ENCODE data around the gene MICB. TPM values are rescaled to one million over a fixed set of nuclear protein-coding genes. Genes with fewer than 3 reads are reported as not detected.

MICB gene
- total and polyA plus RNA-seq, 9 of the 15 experiments (the other 6 are each of a cell fraction or from before 2014, with no cell fraction given), result 13.3 to 34.5 (median 19.8) TPM

- TF ChIP-seq U2AF1 (optimal IDR thresholded peaks at IDR 0.05; ENCODE audit: low read depth, low read length), result no peak
- no peak for TF ChIP-seq ZNF695 (CRISPR knock-in tag; IDR thresholded peaks at IDR 0.05)
- TF ChIP-seq SAFB (IDR thresholded peaks at IDR 0.05; ENCODE audit: borderline replicate concordance, low read depth, low read length), result peak; percentile 84; the same call in 1 of the 2 replicates
- TF ChIP-seq PTRF (tag; IDR thresholded peaks at IDR 0.05), result no peak
- TF ChIP-seq GATA2 (CRISPR knock-in tag; IDR thresholded peaks at IDR 0.05), result no peak
- peak; percentile 86 for TF ChIP-seq ZNF589 (CRISPR knock-in tag; IDR thresholded peaks at IDR 0.05; ENCODE audit: low read depth)
- TF ChIP-seq L3MBTL2 (IDR thresholded peaks at IDR 0.05), result peak; percentile 94
- TF ChIP-seq ZNF780A (CRISPR knock-in tag; IDR thresholded peaks at IDR 0.05), result no peak
- TF ChIP-seq MCM5 (IDR thresholded peaks at IDR 0.05; ENCODE audit: low read depth), result no peak
- TF ChIP-seq PURB (CRISPR knock-in tag; IDR thresholded peaks at IDR 0.05; ENCODE audit: low read depth), result no peak
- TF ChIP-seq PRPF4 (IDR thresholded peaks at IDR 0.05; ENCODE audit: insufficient read depth, low read depth, low read length, poor library complexity, severe bottlenecking), result no peak
- no peak; the same call in 1 of the 2 replicates for TF ChIP-seq TCF7 (IDR thresholded peaks at IDR 0.05; ENCODE audit: borderline replicate concordance)
- TF ChIP-seq BDP1 (IDR thresholded peaks at IDR 0.05; ENCODE audit: insufficient read depth, insufficient read length), result no peak
- TF ChIP-seq PHF21A (IDR thresholded peaks at IDR 0.05; ENCODE audit: borderline replicate concordance, low read depth), result no peak
- peak; percentile 35; the same call in 1 of the 2 replicates for TF ChIP-seq EP300 (IDR thresholded peaks at IDR 0.05; ENCODE audit: low read length)
- peak; percentile 29; the same call in 1 of the 2 replicates for TF ChIP-seq FOXJ2 (tag; IDR thresholded peaks at IDR 0.05)
- TF ChIP-seq SAP30 (IDR thresholded peaks at IDR 0.05; ENCODE audit: borderline replicate concordance, insufficient read depth, low read depth, low read length, poor library complexity, severe bottlenecking), result peak; percentile 53
- peak; percentile 37; the same call in 1 of the 2 replicates for TF ChIP-seq RAD51 (IDR thresholded peaks at IDR 0.05; ENCODE audit: borderline replicate concordance, low read depth)
- no peak for TF ChIP-seq U2AF2 (optimal IDR thresholded peaks at IDR 0.05; ENCODE audit: low read depth, low read length)
- TF ChIP-seq CCAR2 (IDR thresholded peaks at IDR 0.05; ENCODE audit: low read depth, low read length), result no peak
- TF ChIP-seq ATF1 (CRISPR knock-in tag; IDR thresholded peaks at IDR 0.05), result no peak
- peak; percentile 88 for TF ChIP-seq ATF1 (tag; IDR thresholded peaks at IDR 0.05)
- TF ChIP-seq, protein P1, sequence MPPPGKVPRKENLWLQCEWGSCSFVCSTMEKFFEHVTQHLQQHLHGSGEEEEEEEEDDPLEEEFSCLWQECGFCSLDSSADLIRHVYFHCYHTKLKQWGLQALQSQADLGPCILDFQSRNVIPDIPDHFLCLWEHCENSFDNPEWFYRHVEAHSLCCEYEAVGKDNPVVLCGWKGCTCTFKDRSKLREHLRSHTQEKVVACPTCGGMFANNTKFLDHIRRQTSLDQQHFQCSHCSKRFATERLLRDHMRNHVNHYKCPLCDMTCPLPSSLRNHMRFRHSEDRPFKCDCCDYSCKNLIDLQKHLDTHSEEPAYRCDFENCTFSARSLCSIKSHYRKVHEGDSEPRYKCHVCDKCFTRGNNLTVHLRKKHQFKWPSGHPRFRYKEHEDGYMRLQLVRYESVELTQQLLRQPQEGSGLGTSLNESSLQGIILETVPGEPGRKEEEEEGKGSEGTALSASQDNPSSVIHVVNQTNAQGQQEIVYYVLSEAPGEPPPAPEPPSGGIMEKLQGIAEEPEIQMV (tag; conservative IDR thresholded peaks at IDR 0.05; ENCODE audit: low read depth), result no peak
- peak; percentile 81; the same call in 1 of the 2 replicates for TF ChIP-seq HMG20B (CRISPR knock-in tag; IDR thresholded peaks at IDR 0.05)
- TF ChIP-seq KLF1 (tag; IDR thresholded peaks at IDR 0.05), result peak; percentile 88
- TF ChIP-seq ZNF324 (CRISPR knock-in tag; IDR thresholded peaks at IDR 0.05), result no peak
- TF ChIP-seq, protein P2, sequence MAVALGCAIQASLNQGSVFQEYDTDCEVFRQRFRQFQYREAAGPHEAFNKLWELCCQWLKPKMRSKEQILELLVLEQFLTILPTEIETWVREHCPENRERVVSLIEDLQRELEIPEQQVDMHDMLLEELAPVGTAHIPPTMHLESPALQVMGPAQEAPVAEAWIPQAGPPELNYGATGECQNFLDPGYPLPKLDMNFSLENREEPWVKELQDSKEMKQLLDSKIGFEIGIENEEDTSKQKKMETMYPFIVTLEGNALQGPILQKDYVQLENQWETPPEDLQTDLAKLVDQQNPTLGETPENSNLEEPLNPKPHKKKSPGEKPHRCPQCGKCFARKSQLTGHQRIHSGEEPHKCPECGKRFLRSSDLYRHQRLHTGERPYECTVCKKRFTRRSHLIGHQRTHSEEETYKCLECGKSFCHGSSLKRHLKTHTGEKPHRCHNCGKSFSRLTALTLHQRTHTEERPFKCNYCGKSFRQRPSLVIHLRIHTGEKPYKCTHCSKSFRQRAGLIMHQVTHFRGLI (CRISPR knock-in tag; IDR thresholded peaks at IDR 0.05), result 0 out of 2 replicates have a peak, but pooled peaks have one; percentile 27
Measured at GRCh38 chr6:31541658-31542521, 43.9 kb downstream of the MICB start, which contains the start of gene DDX39B (continued).

Measured in K562 (cell line).